SK-N-SH treated with all-trans-retinoic acid at 6 μM for 48 hours (cell line): Measurements from ENCODE around the gene GPC6.

Source experiments
- ATAC-seq: fragments of 200-7000 bp; cut with Tn5 transposase; 3 replicates; pipeline ENCODE4 v1.9.1; 2020; ENCODE audit warnings: mild to moderate bottlenecking, moderate library complexity
- ARNTL ChIP-seq: fragments of 450-650 bp; formaldehyde crosslinking; IDR thresholded peaks from 2 replicates; pipeline ENCODE4 v1.5.0; 2020; ENCODE audit warnings: low read depth, mild to moderate bottlenecking, moderate library complexity, borderline replicate concordance
- BACH2 ChIP-seq: fragments of 250-450 bp; sonication (Bioruptor Pico); IDR thresholded peaks from 2 replicates; pipeline ENCODE4 v1.9.0; 2021; ENCODE audit warnings: mild to moderate bottlenecking, borderline replicate concordance
- CSDC2 ChIP-seq: fragments of 250-450 bp; sonication (Bioruptor Pico); IDR thresholded peaks from 2 replicates; pipeline ENCODE4 v1.5.0; 2020; ENCODE audit warnings: mild to moderate bottlenecking, moderate library complexity
- ESRRG ChIP-seq: fragments of 250-450 bp; sonication (Bioruptor Pico); IDR thresholded peaks from 2 replicates; pipeline ENCODE4 v1.6.1; 2021; ENCODE audit warnings: mild to moderate bottlenecking
- GLIS3 ChIP-seq: fragments of 250-450 bp; sonication (Bioruptor Pico); IDR thresholded peaks from 2 replicates; pipeline ENCODE4 v1.5.0; 2020; ENCODE audit warnings: mild to moderate bottlenecking, moderate library complexity
- ISL1 ChIP-seq: fragments of 250-450 bp; sonication (Bioruptor Pico); IDR thresholded peaks from 2 replicates; pipeline ENCODE4 v2.1.2; 2022; ENCODE audit warnings: mild to moderate bottlenecking, moderate library complexity
- OSR1 ChIP-seq: fragments of 250-450 bp; sonication (Bioruptor Pico); IDR thresholded peaks from 2 replicates; pipeline ENCODE4 v1.8.0; 2022; ENCODE audit warnings: moderate library complexity, mild to moderate bottlenecking, inconsistent platforms
- PATZ1 ChIP-seq: fragments of 250-450 bp; sonication (Bioruptor Pico); IDR thresholded peaks from 2 replicates; pipeline ENCODE4 v1.8.0; 2020; ENCODE audit warnings: mild to moderate bottlenecking, moderate library complexity, borderline replicate concordance
- PPARA ChIP-seq: fragments of 250-450 bp; sonication (Bioruptor Pico); IDR thresholded peaks from 2 replicates; pipeline ENCODE4 v1.5.0; 2020; ENCODE audit warnings: mild to moderate bottlenecking, borderline replicate concordance
- RARB ChIP-seq: fragments of 250-450 bp; sonication (Bioruptor Pico); IDR thresholded peaks from 2 replicates; pipeline ENCODE4 v1.8.0; 2021; ENCODE audit warnings: mild to moderate bottlenecking, moderate library complexity
- SNAI2 ChIP-seq: fragments of 250-450 bp; sonication (Bioruptor Pico); IDR thresholded peaks from 2 replicates; pipeline ENCODE4 v1.5.0; 2020; ENCODE audit warnings: mild to moderate bottlenecking, moderate library complexity
- TCF4 ChIP-seq: fragments of 250-450 bp; sonication (Bioruptor Pico); IDR thresholded peaks from 2 replicates; pipeline ENCODE4 v1.8.0; 2021; ENCODE audit warnings: mild to moderate bottlenecking, moderate library complexity, borderline replicate concordance
- TOX ChIP-seq: fragments of 250-450 bp; sonication (Bioruptor Pico); IDR thresholded peaks from 2 replicates; pipeline ENCODE4 v1.8.0; 2021; ENCODE audit warnings: mild to moderate bottlenecking, moderate library complexity, borderline replicate concordance
- TSHZ2 ChIP-seq: fragments of 250-450 bp; sonication (Bioruptor Pico); IDR thresholded peaks from 2 replicates; pipeline ENCODE4 v1.5.0; 2020; ENCODE audit warnings: mild to moderate bottlenecking, moderate library complexity
- ZC3H10 ChIP-seq: fragments of 250-450 bp; sonication (Bioruptor Pico); IDR thresholded peaks from 2 replicates; pipeline ENCODE4 v1.5.1; 2021; ENCODE audit warnings: mild to moderate bottlenecking, moderate library complexity
- ZFP3 ChIP-seq: fragments of 250-450 bp; sonication (Bioruptor Pico); IDR thresholded peaks from 2 replicates; pipeline ENCODE4 v1.5.0; 2020; ENCODE audit warnings: mild to moderate bottlenecking, moderate library complexity
- ZFP30 ChIP-seq: fragments of 450-650 bp; formaldehyde crosslinking; IDR thresholded peaks from 2 replicates; pipeline ENCODE4 v1.5.0; 2022; ENCODE audit warnings: mild to moderate bottlenecking, moderate library complexity
- ZNF565 ChIP-seq: fragments of 450-650 bp; formaldehyde crosslinking; conservative IDR thresholded peaks from 2 replicates; pipeline ENCODE4 v1.5.0; 2020; ENCODE audit warnings: low read depth, mild to moderate bottlenecking, moderate library complexity
- ZNF70 ChIP-seq: fragments of 450-650 bp; formaldehyde crosslinking; IDR thresholded peaks from 2 replicates; pipeline ENCODE4 v1.5.0; 2020; ENCODE audit warnings: mild to moderate bottlenecking, moderate library complexity
- ZNF8 ChIP-seq: fragments of 450-650 bp; formaldehyde crosslinking; IDR thresholded peaks from 2 replicates; pipeline ENCODE4 v1.5.0; 2020; ENCODE audit warnings: mild to moderate bottlenecking, moderate library complexity
- TF ChIP-seq, protein P1 (sequence below): fragments of 250-450 bp; sonication (Bioruptor Pico); IDR thresholded peaks from 2 replicates; pipeline ENCODE4 v1.8.0; 2021; ENCODE audit warnings: low read depth, mild to moderate bottlenecking, moderate library complexity, borderline replicate concordance
- TF ChIP-seq, protein P2 (sequence below): fragments of 250-450 bp; sonication (Bioruptor Pico); IDR thresholded peaks from 2 replicates; pipeline ENCODE4 v1.5.1; 2020; ENCODE audit warnings: low read depth, mild to moderate bottlenecking, moderate library complexity
- TF ChIP-seq, protein P3 (sequence below): fragments of 250-450 bp; sonication (Bioruptor Pico); IDR thresholded peaks from 2 replicates; pipeline ENCODE4 v1.5.1; 2021; ENCODE audit warnings: mild to moderate bottlenecking, moderate library complexity

Gene GPC6

GRCh38 chr13:93655154-93655553 lies 428.5 kb downstream of the GPC6 start:
- TF ChIP-seq SNAI2 (CRISPR knock-in tag) (0 out of 2 replicates have a peak, but pooled peaks have one; percentile 56), RARB (CRISPR knock-in tag) (no peak), ESRRG (CRISPR knock-in tag) (no peak), ARNTL (CRISPR knock-in tag) (no peak), ZC3H10 (CRISPR knock-in tag) (peak; percentile 42; the same call in 1 of the 2 replicates), ZNF565 (CRISPR knock-in tag) (no peak), CSDC2 (CRISPR knock-in tag) (no peak), TCF4 (CRISPR knock-in tag) (no peak), PPARA (CRISPR knock-in tag) (no peak), OSR1 (CRISPR knock-in tag) (no peak), PATZ1 (CRISPR knock-in tag) (peak; percentile 69; the same call in 1 of the 2 replicates), GLIS3 (no peak), ZFP3 (CRISPR knock-in tag) (no peak), ZFP30 (CRISPR knock-in tag) (no peak), BACH2 (CRISPR knock-in tag) (no peak), ZNF70 (CRISPR knock-in tag) (no peak), TSHZ2 (CRISPR knock-in tag) (no peak), ISL1 (CRISPR knock-in tag) (peak; percentile 81), ZNF8 (CRISPR knock-in tag) (no peak), TOX (CRISPR knock-in tag) (no peak)
- TF ChIP-seq, protein P1, sequence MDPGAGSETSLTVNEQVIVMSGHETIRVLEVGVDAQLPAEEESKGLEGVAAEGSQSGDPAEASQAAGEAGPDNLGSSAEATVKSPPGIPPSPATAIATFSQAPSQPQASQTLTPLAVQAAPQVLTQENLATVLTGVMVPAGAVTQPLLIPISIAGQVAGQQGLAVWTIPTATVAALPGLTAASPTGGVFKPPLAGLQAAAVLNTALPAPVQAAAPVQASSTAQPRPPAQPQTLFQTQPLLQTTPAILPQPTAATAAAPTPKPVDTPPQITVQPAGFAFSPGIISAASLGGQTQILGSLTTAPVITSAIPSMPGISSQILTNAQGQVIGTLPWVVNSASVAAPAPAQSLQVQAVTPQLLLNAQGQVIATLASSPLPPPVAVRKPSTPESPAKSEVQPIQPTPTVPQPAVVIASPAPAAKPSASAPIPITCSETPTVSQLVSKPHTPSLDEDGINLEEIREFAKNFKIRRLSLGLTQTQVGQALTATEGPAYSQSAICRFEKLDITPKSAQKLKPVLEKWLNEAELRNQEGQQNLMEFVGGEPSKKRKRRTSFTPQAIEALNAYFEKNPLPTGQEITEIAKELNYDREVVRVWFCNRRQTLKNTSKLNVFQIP (CRISPR knock-in tag): no peak
- TF ChIP-seq, protein P2, sequence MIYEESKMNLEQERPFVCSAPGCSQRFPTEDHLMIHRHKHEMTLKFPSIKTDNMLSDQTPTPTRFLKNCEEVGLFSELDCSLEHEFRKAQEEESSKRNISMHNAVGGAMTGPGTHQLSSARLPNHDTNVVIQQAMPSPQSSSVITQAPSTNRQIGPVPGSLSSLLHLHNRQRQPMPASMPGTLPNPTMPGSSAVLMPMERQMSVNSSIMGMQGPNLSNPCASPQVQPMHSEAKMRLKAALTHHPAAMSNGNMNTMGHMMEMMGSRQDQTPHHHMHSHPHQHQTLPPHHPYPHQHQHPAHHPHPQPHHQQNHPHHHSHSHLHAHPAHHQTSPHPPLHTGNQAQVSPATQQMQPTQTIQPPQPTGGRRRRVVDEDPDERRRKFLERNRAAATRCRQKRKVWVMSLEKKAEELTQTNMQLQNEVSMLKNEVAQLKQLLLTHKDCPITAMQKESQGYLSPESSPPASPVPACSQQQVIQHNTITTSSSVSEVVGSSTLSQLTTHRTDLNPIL (CRISPR knock-in tag): no peak
- TF ChIP-seq, protein P3, sequence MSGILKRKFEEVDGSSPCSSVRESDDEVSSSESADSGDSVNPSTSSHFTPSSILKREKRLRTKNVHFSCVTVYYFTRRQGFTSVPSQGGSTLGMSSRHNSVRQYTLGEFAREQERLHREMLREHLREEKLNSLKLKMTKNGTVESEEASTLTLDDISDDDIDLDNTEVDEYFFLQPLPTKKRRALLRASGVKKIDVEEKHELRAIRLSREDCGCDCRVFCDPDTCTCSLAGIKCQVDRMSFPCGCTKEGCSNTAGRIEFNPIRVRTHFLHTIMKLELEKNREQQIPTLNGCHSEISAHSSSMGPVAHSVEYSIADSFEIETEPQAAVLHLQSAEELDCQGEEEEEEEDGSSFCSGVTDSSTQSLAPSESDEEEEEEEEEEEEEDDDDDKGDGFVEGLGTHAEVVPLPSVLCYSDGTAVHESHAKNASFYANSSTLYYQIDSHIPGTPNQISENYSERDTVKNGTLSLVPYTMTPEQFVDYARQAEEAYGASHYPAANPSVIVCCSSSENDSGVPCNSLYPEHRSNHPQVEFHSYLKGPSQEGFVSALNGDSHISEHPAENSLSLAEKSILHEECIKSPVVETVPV: no peak
- TF ChIP-seq, all 23 proteins: peak for 4
- ATAC-seq: no peak

GRCh38 chr13:93660391-93661063 lies 433.9 kb downstream of the GPC6 start:
- ATAC-seq: no peak
- TF ChIP-seq ZFP3 (CRISPR knock-in tag): no peak
- no peak for TF ChIP-seq TOX (CRISPR knock-in tag)
- no peak for TF ChIP-seq GLIS3
- TF ChIP-seq ZNF8 (CRISPR knock-in tag): no peak
- TF ChIP-seq RARB (CRISPR knock-in tag): no peak
- no peak for TF ChIP-seq ZFP30 (CRISPR knock-in tag)
- no peak for TF ChIP-seq PPARA (CRISPR knock-in tag)
- TF ChIP-seq OSR1 (CRISPR knock-in tag): no peak
- no peak for TF ChIP-seq TCF4 (CRISPR knock-in tag)
- TF ChIP-seq, protein P3: no peak
- no peak for TF ChIP-seq SNAI2 (CRISPR knock-in tag)
- no peak for TF ChIP-seq PATZ1 (CRISPR knock-in tag)
- TF ChIP-seq ARNTL (CRISPR knock-in tag): no peak
